HEK293T (cell line): ENCODE data around the gene MGRN1.

Source experiments
- CTCF ChIA-PET: fragments of 350-600 bp; formaldehyde crosslinking; extraction: SDS; loops from one replicate; lab custom pipeline; 2021; ENCODE audit warnings: antibody characterized with exemption, inconsistent platforms; lab: Yijun Ruan, JAX
- POLR2A ChIA-PET: fragments of 350-600 bp; formaldehyde crosslinking; extraction: SDS; loops from one replicate; lab custom pipeline; 2020; ENCODE audit warnings: antibody characterized with exemption, inconsistent platforms; lab: Yijun Ruan, JAX
- DNase-seq: peaks from one replicate; pipeline ENCODE4 v3.0.0; 2012; ENCODE audit warnings: mixed read lengths; ENCODE audit errors: extremely low spot score
- ARNT ChIP-seq: fragments of 450-650 bp; IDR thresholded peaks from 2 replicates; pipeline ENCODE4 v1.6.1; 2017; ENCODE audit warnings: mild to moderate bottlenecking
- BHLHE40 ChIP-seq: fragments of 450-650 bp; IDR thresholded peaks from 2 replicates; pipeline ENCODE4 v1.6.1; 2016; ENCODE audit warnings: mild to moderate bottlenecking, moderate library complexity, borderline replicate concordance
- CTBP1 ChIP-seq: fragments of 450-650 bp; IDR thresholded peaks from 2 replicates; pipeline ENCODE4 v1.6.1; 2016; ENCODE audit warnings: borderline replicate concordance
- ELF4 ChIP-seq: fragments of 450-650 bp; IDR thresholded peaks from 2 replicates; pipeline ENCODE4 v1.6.1; 2017; ENCODE audit warnings: antibody characterized with exemption
- FOXA1 ChIP-seq: fragments of 450-650 bp; IDR thresholded peaks from 2 replicates; pipeline ENCODE4 v1.6.1; 2016; ENCODE audit warnings: mild to moderate bottlenecking
- FOXK2 ChIP-seq: fragments of 450-650 bp; IDR thresholded peaks from 2 replicates; pipeline ENCODE4 v1.6.1; 2016; ENCODE audit warnings: mild to moderate bottlenecking
- FOXM1 ChIP-seq: fragments of 450-650 bp; IDR thresholded peaks from 2 replicates; pipeline ENCODE4 v1.6.1; 2017; ENCODE audit warnings: mild to moderate bottlenecking, borderline replicate concordance
- HDGF ChIP-seq: fragments of 450-650 bp; IDR thresholded peaks from 2 replicates; pipeline ENCODE4 v1.6.1; 2017; ENCODE audit warnings: antibody characterized with exemption, borderline replicate concordance
- L3MBTL2 ChIP-seq: fragments of 450-650 bp; conservative IDR thresholded peaks from 2 replicates; pipeline ENCODE4 v1.6.1; 2016; ENCODE audit warnings: mild to moderate bottlenecking
- LEF1 ChIP-seq: fragments of 450-650 bp; IDR thresholded peaks from 2 replicates; pipeline ENCODE4 v1.6.1; 2017; ENCODE audit warnings: mild to moderate bottlenecking, borderline replicate concordance
- NFRKB ChIP-seq: fragments of 450-650 bp; IDR thresholded peaks from 2 replicates; pipeline ENCODE4 v1.6.1; 2016; ENCODE audit warnings: mild to moderate bottlenecking, moderate library complexity
- SP1 ChIP-seq: fragments of 450-650 bp; IDR thresholded peaks from 2 replicates; pipeline ENCODE4 v1.6.1; 2017
- SUZ12 ChIP-seq: fragments of 450-650 bp; IDR thresholded peaks from 2 replicates; pipeline ENCODE4 v1.6.1; 2016; ENCODE audit warnings: mild to moderate bottlenecking
- TARDBP ChIP-seq: fragments of 450-650 bp; IDR thresholded peaks from 2 replicates; pipeline ENCODE4 v1.6.1; 2016
- ZNF384 ChIP-seq: fragments of 450-650 bp; IDR thresholded peaks from 2 replicates; pipeline ENCODE4 v1.6.1; 2016
- TF ChIP-seq, protein P1 (sequence below): fragments of 450-650 bp; IDR thresholded peaks from 2 replicates; pipeline ENCODE4 v1.6.1; 2016

MGRN1 gene

DNA sequence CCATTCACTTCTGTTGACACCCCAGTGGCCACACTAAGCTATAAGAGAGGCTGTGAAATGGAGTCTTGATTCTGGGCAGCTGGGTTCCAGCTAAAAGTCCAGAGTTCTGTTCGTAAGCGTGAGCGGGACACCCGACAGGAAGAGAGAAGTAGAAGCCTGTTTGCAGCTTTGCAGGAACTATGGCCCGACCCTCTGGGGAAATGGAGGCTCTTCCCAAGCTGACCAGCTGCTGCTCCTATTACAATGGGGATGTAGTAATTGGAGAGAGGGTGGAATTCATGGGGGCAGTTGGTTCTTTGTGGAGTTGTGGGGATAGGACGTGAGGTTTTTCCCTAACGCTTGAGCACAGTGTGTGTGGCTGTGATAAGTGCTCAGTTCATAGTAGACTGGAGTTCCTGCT lies 38.3 kb upstream of the MGRN1 start:
- TF ChIP-seq, protein P1, sequence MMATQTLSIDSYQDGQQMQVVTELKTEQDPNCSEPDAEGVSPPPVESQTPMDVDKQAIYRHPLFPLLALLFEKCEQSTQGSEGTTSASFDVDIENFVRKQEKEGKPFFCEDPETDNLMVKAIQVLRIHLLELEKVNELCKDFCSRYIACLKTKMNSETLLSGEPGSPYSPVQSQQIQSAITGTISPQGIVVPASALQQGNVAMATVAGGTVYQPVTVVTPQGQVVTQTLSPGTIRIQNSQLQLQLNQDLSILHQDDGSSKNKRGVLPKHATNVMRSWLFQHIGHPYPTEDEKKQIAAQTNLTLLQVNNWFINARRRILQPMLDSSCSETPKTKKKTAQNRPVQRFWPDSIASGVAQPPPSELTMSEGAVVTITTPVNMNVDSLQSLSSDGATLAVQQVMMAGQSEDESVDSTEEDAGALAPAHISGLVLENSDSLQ: no peak
- no peak for TF ChIP-seq ZNF384
- TF ChIP-seq TARDBP: no peak
- no peak for TF ChIP-seq BHLHE40
- no peak for TF ChIP-seq SP1
- TF ChIP-seq FOXA1: no peak
- no peak for TF ChIP-seq NFRKB
- no peak for TF ChIP-seq CTBP1
- TF ChIP-seq SUZ12: no peak
- TF ChIP-seq HDGF: no peak
- ChIA-PET POLR2A (no interaction called here), CTCF (interaction anchor here (0.7 to 1.6 kb wide), 9 partner anchors 8 to 72 kb away, joined by 3 to 7 read pairs (median 4); partner anchors contain the start of gene MGRN1)
- no peak for DNase-seq

DNA sequence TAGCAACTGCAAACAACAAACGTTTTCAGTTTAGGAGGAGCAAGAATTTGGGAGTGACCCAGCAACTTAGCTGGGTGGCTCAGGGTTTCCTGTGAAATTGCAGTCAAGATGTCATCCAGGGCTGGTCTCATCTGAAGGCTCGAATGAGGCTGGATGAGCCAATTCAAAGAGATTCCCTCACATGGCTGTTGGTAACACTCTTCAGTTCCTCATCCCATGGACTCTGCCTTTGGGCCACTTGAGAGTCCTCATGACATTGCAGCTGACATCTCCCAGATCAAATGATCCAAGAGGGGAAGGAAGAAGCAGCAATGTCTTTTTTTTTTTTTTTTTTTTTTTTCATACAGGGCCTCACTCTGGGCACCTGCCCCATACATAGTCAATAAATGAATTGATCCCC lies 36.2 kb upstream of the MGRN1 start:
- CTCF ChIA-PET: no interaction called here
- DNase-seq: no peak
- TF ChIP-seq FOXK2 (no peak), CTBP1 (no peak), SUZ12 (no peak), FOXM1 (no peak), LEF1 (no peak), FOXA1 (no peak), SP1 (no peak), HDGF (no peak), ARNT (no peak)
- TF ChIP-seq, protein P1: no peak
- POLR2A ChIA-PET: no interaction called here

DNA sequence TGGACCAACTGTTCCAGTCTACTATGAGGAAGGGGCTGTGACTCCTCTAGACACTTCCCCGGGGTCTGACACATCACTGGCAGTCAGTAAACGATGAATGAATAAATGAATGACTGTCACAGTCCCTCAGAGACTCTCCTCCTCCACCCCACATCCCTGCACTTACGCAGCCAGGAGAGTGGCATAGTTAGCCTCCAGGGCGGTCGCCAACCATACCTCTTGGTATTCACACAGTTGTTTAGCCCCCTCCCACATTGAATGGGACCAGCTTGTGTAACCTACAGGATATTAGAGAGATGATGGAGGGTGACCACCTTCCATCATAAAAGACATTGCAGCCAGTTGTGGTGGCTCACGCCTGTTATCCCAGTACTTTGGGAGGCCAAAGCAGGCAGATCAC lies 35.7 kb upstream of the MGRN1 start:
- CTCF ChIA-PET: no interaction called here
- DNase-seq: no peak
- TF ChIP-seq HDGF (no peak), TARDBP (no peak), SUZ12 (no peak), BHLHE40 (no peak), LEF1 (no peak), FOXA1 (no peak), FOXK2 (no peak), ELF4 (no peak)
- TF ChIP-seq, protein P1: no peak
- POLR2A ChIA-PET: no interaction called here

DNA sequence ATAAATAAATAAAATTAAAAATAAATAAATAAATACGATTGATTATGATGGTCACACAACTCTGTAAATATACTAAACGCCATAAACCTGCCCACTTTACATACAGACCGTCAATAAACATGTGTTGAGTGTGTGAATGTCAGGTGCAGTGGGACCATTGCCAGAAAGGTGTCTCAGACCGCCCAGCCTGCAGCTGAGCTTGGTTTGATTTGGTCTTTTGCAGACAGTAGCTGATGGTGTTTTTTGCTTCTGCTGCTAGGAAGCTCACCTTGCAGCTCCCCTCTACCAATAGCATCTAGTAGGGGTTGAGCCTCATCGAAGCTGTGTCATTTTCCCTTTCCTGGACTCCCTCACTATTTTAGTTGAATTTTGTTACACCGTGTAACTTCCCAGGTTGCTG lies 33.4 kb upstream of the MGRN1 start:
- CTCF ChIA-PET: no interaction called here
- no peak for DNase-seq
- no peak for TF ChIP-seq LEF1
- no peak for TF ChIP-seq SP1
- POLR2A ChIA-PET: no interaction called here

DNA sequence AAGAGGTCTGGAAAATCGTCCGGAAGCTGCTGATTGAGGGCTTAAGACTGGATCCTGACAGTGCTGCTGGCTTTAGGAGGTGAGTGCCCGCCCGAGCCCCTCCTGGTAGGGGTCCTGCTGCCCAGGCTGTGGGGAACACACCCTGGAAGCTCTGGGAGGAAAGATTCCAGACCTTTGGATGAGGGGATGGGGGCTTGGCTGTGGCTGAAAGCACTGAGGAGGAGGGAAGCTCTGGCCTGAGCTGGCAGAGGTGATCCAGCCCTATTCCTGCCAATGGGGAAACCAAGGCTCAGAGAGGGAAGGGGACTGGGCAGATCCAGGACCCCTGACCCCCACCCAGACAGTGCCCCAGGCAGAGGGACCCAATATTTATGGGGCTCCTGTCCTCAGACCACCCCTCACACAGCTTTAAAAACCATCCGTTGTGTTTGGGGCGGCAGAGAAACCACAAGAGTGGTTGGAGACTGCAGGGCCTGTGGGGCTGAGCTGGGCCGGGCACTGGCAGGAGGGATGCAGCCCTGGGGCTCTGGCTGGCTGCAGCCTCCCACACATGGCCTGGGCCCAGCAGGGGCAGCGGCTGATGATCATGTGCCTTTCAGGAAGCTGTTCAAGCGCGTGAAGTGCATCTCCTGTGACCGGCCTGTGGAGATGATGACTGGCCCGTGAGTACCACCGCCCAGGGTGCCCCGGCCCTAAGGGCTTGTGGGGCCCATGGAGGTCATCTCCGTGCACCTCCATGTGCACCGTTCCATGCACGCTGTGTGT lies 32.7 kb upstream of the MGRN1 start:
- TF ChIP-seq FOXK2: no peak
- TF ChIP-seq SP1: no peak
- TF ChIP-seq, protein P1: no peak
- TF ChIP-seq CTBP1: no peak
- DNase-seq: no peak
- ChIA-PET POLR2A (interaction anchor here (1.5 kb wide), 1 partner anchor 22 kb away, joined by 3 read pairs; no protein-coding TSS in a partner anchor), CTCF (interaction anchor here (0.5 to 0.6 kb wide), 2 partner anchors 47 to 729 kb away, joined by 3 to 4 read pairs; no protein-coding TSS in a partner anchor)

DNA sequence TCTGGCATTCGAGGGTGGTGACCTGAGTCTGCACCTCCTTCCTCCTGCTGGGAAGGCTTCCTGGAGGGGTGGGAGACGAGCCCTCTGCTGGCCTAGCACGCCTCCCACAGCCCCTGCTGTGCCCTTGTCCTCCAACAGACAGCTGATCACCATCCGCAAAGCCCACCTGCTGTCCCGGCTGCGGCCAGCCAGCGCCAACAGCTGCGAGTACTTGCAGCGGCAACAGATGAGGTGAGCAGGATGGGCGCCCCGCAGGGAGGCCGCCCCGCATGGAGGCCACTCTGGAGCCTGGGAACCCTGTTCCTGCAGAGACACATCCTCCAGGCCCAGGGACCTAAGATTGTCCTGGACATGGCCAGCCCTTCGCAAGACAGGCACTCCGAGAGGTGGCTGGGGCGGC lies 31.5 kb upstream of the MGRN1 start:
- no peak for DNase-seq
- ChIA-PET CTCF (no interaction called here), POLR2A (interaction anchor here (1.5 kb wide), 1 partner anchor 21 kb away, joined by 3 read pairs; no protein-coding TSS in a partner anchor)
- TF ChIP-seq TARDBP: no peak
- no peak for TF ChIP-seq ELF4
- TF ChIP-seq, protein P1: no peak
- TF ChIP-seq HDGF: no peak
- TF ChIP-seq FOXK2: no peak
- TF ChIP-seq ARNT: no peak
- no peak for TF ChIP-seq SP1
- TF ChIP-seq FOXM1: no peak
- no peak for TF ChIP-seq FOXA1
- no peak for TF ChIP-seq BHLHE40
- TF ChIP-seq SUZ12: no peak
- TF ChIP-seq L3MBTL2: no peak
- TF ChIP-seq LEF1: no peak
- no peak for TF ChIP-seq CTBP1
- no peak for TF ChIP-seq NFRKB
- TF ChIP-seq ZNF384: no peak
